Esophagus muscularis mucosa (tissue), 3 donors: Measurements from ENCODE around the gene FLNC.

Source experiments
- POLR2A ChIP-seq: fragments of 450-650 bp; IDR thresholded peaks from one replicate; pipeline ENCODE4 v1.6.1; 2017; ENCODE audit warnings: antibody characterized with exemption, moderate library complexity, mild to moderate bottlenecking, low read depth
- TF ChIP-seq, protein P1 (sequence below), 3 experiments: fragments of 200-600 bp in 2 of 3; fragments of 450-650 bp in 1 of 3; sonication (generic) in 2 of 3; IDR thresholded peaks; one replicate each; pipeline ENCODE4 v1.5.1; 2017 to 2019; ENCODE audit warnings: antibody characterized with exemption in 3 of 3, mild to moderate bottlenecking in 2 of 3, moderate library complexity in 1 of 3

DNA sequence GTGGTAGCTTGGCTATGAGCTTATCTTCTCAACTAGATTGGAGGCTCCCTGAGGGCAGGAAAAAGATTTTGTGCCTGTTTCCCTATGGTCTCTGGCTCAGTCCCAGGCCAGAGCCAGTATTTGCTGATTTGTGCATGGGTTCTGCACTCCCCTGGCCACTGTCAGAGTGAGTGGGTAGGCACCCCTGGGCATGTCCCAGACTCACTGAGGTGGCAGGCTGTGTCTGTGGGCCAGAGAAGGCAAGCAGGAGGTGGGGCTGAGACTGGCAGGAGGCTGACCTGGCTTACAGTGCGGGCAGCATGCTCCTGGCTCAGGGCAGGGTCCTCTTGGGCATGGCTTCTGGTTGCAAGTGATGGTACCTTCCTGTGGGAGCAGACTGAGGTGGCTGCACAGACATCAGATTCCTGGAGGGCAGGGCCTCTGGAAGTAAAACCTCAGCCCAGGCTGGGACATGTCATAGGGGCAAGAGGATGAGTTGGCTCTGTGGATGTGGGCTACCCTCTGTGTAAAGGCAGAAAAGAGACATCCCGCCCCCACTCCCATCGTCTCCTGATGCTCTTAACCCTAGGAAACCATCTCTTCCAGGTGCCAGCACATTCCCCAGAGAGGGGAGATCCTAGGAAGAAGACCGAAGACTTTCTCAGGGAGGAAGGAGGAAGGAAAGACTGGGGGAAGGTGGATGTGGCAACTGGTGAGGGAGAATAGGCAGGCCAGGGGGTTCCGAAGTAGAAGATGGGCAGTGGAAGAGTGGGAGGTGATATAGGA, 76.0 kb downstream of the FLNC start:
- TF ChIP-seq POLR2A: no peak
- TF ChIP-seq, protein P1, sequence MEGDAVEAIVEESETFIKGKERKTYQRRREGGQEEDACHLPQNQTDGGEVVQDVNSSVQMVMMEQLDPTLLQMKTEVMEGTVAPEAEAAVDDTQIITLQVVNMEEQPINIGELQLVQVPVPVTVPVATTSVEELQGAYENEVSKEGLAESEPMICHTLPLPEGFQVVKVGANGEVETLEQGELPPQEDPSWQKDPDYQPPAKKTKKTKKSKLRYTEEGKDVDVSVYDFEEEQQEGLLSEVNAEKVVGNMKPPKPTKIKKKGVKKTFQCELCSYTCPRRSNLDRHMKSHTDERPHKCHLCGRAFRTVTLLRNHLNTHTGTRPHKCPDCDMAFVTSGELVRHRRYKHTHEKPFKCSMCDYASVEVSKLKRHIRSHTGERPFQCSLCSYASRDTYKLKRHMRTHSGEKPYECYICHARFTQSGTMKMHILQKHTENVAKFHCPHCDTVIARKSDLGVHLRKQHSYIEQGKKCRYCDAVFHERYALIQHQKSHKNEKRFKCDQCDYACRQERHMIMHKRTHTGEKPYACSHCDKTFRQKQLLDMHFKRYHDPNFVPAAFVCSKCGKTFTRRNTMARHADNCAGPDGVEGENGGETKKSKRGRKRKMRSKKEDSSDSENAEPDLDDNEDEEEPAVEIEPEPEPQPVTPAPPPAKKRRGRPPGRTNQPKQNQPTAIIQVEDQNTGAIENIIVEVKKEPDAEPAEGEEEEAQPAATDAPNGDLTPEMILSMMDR (IDR thresholded peaks at IDR 0.05): no peak
